ENCODE measurements around the gene NOL8. TPM values are rescaled to one million over a fixed set of nuclear protein-coding genes. Genes with fewer than 3 reads are reported as not detected.

The NOL8 gene
- 25.1 and 25.8 TPM in 2 replicates for polyA plus RNA-seq (2013)

- H4K91ac ChIP-seq (ENCODE audit: low read depth, low read length), result peak within 1 kb of the TSS; percentile 96
- peak within 1 kb of the TSS; percentile 81 for H4K12ac ChIP-seq (ENCODE audit: low read depth, low read length)
- no peaks in the 10 kb centered on the region for H3K27me3 ChIP-seq (ENCODE audit: insufficient read depth, low read length)
- peak within 1 kb of the TSS; percentile 95 for H3K9ac ChIP-seq (ENCODE audit: low read length)
- H2BK120ac ChIP-seq (ENCODE audit: insufficient read depth, low read length, poor library complexity), result peak within 1 kb of the TSS; percentile 97
- H3K4me1 ChIP-seq (ENCODE audit: control insufficient read depth in 1 of 2, insufficient read depth in 2 of 2, low read length in 2 of 2), result no peaks in the 10 kb centered on the region
- peak within 1 kb of the TSS; percentile 95 for H4K8ac ChIP-seq (ENCODE audit: low read depth, low read length)
- H3K23ac ChIP-seq (ENCODE audit: low read length), result no peak within 1 kb of the TSS
- no CpG with 5 or more reads among the region's 55 CpGs for WGBS (ENCODE audit: extremely low coverage, insufficient coverage, insufficient read length)
- no peak within 1 kb of the TSS for H2AK5ac ChIP-seq (ENCODE audit: low read length)
- peak within 1 kb of the TSS; percentile 85 for H3K4me2 ChIP-seq (ENCODE audit: low read length)
- H3K79me2 ChIP-seq (ENCODE audit: control insufficient read depth, insufficient read depth, low read length, poor library complexity), result peaks cover 2% of the 10 kb centered on the region
- H3K4ac ChIP-seq (ENCODE audit: low read depth, low read length), result peak within 1 kb of the TSS; percentile 87
- H3K18ac ChIP-seq (ENCODE audit: low read length), result peak within 1 kb of the TSS; percentile 82
- peak; percentile 81 to 88 for DNase-seq
- H3K4me3 ChIP-seq (ENCODE audit: low read depth, low read length), result peak within 1 kb of the TSS; percentile 83
- peaks cover 4% of the 10 kb centered on the region for H3K79me1 ChIP-seq (ENCODE audit: low read length)
- peaks cover 1 to 2% of the 10 kb centered on the region in 2 experiments for H3K36me3 ChIP-seq (ENCODE audit: control insufficient read depth in 1 of 2, insufficient read depth in 2 of 2, low read length in 2 of 2)
- peak within 1 kb of the TSS; percentile 94 for H2AFZ ChIP-seq (ENCODE audit: insufficient read depth, low read length, poor library complexity)
- peak within 1 kb of the TSS; percentile 92 for H3K14ac ChIP-seq (ENCODE audit: low read length)
- no peaks in the 10 kb centered on the region for H3K9me3 ChIP-seq (ENCODE audit: insufficient read depth, low read depth, low read length)
- H3K27ac ChIP-seq (ENCODE audit: low read depth, low read length), result peak within 1 kb of the TSS; percentile 85
- H2BK12ac ChIP-seq (ENCODE audit: low read length), result peak within 1 kb of the TSS; percentile 84
- H2BK5ac ChIP-seq (ENCODE audit: low read depth, low read length, poor library complexity), result peak within 1 kb of the TSS; percentile 95
These were observed at the start of gene NOL8, which contains the start of gene CENPP for GRCh38 chr9:92325269-92325990. NOL8 (minus strand) TSS chr9:92325350; CDS start chr9:92324161, 1,189 bp downstream. CENPP (plus strand) TSS chr9:92325953.

- no peak overlapping the region for H3K27ac ChIP-seq (ENCODE audit: low read depth, low read length)
- H3K9ac ChIP-seq (ENCODE audit: low read length), result no peak overlapping the region
- no peaks in the 10 kb centered on the region for H3K9me3 ChIP-seq (ENCODE audit: insufficient read depth, low read depth, low read length)
- no peak overlapping the region for H2AK5ac ChIP-seq (ENCODE audit: low read length)
- no peak overlapping the region for H4K12ac ChIP-seq (ENCODE audit: low read depth, low read length)
- no peak overlapping the region for H2BK120ac ChIP-seq (ENCODE audit: insufficient read depth, low read length, poor library complexity)
- H3K4me1 ChIP-seq (ENCODE audit: control insufficient read depth in 1 of 2, insufficient read depth in 2 of 2, low read length in 2 of 2), result peaks cover 4% of the 10 kb centered on the region in 2 experiments
- H3K23ac ChIP-seq (ENCODE audit: low read length), result no peak overlapping the region
- H3K14ac ChIP-seq (ENCODE audit: low read length), result no peak overlapping the region
- no peaks in the 10 kb centered on the region for H3K79me2 ChIP-seq (ENCODE audit: control insufficient read depth, insufficient read depth, low read length, poor library complexity)
- no peaks in the 10 kb centered on the region for H3K79me1 ChIP-seq (ENCODE audit: low read length)
- no CpG with 5 or more reads among the region's 2 CpGs for WGBS (ENCODE audit: extremely low coverage, insufficient coverage, insufficient read length)
- no peak overlapping the region for H2BK12ac ChIP-seq (ENCODE audit: low read length)
- no peak overlapping the region for H3K4ac ChIP-seq (ENCODE audit: low read depth, low read length)
- H3K4me3 ChIP-seq (ENCODE audit: low read depth, low read length), result no peak overlapping the region
- no peak overlapping the region for H3K18ac ChIP-seq (ENCODE audit: low read length)
- H4K8ac ChIP-seq (ENCODE audit: low read depth, low read length), result no peak overlapping the region
- H3K27me3 ChIP-seq (ENCODE audit: insufficient read depth, low read length), result no peaks in the 10 kb centered on the region
- H2AFZ ChIP-seq (ENCODE audit: insufficient read depth, low read length, poor library complexity), result no peak overlapping the region
- H3K36me3 ChIP-seq (ENCODE audit: control insufficient read depth in 1 of 2, insufficient read depth in 2 of 2, low read length in 2 of 2), result no peaks in the 10 kb centered on the region
- DNase-seq, result no peak
- no peak overlapping the region for H4K91ac ChIP-seq (ENCODE audit: low read depth, low read length)
- H2BK5ac ChIP-seq (ENCODE audit: low read depth, low read length, poor library complexity), result no peak overlapping the region
- no peak overlapping the region for H3K4me2 ChIP-seq (ENCODE audit: low read length)
These were observed 48.0 kb upstream of the NOL8 start for GRCh38 chr9:92373167-92373566.

DNA sequence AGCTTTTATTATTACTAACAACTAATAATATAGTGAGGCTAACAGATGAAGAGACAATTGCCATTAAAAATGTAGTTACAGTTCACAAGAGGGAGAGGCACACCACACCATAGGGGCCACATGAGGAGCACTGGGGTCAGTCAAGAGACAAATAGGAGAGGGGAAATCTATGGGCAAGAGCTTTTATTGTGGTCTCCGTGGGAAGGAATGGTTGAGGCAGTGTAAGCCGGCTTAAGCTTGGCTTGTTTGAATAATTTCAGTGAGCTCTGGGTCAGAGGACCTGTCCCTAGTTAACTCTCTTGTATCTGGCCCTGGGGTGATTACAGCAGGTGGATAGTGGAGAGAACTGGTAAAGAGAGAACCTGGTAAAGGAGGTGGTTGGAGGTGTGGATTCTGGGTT, 43.9 kb upstream of the NOL8 start:
- Histone ChIP-seq H3K27me3 (ENCODE audit: insufficient read depth, low read length) (no peaks in the 10 kb centered on the region), H3K4me1 (ENCODE audit: control insufficient read depth in 1 of 2, insufficient read depth in 2 of 2, low read length in 2 of 2) (no peaks in the 10 kb centered on the region), H2BK120ac (ENCODE audit: insufficient read depth, low read length, poor library complexity) (no peak overlapping the region), H3K4me3 (ENCODE audit: low read depth, low read length) (no peak overlapping the region), H2BK5ac (ENCODE audit: low read depth, low read length, poor library complexity) (no peak overlapping the region), H3K79me2 (ENCODE audit: control insufficient read depth, insufficient read depth, low read length, poor library complexity) (no peaks in the 10 kb centered on the region), H4K91ac (ENCODE audit: low read depth, low read length) (no peak overlapping the region), H3K14ac (ENCODE audit: low read length) (no peak overlapping the region), H4K12ac (ENCODE audit: low read depth, low read length) (no peak overlapping the region), H4K8ac (ENCODE audit: low read depth, low read length) (no peak overlapping the region), H3K9me3 (ENCODE audit: insufficient read depth, low read depth, low read length) (no peaks in the 10 kb centered on the region), H2AK5ac (ENCODE audit: low read length) (no peak overlapping the region), H2AFZ (ENCODE audit: insufficient read depth, low read length, poor library complexity) (no peak overlapping the region), H3K4ac (ENCODE audit: low read depth, low read length) (no peak overlapping the region), H3K18ac (ENCODE audit: low read length) (no peak overlapping the region), H3K9ac (ENCODE audit: low read length) (no peak overlapping the region), H3K36me3 (ENCODE audit: control insufficient read depth in 1 of 2, insufficient read depth in 2 of 2, low read length in 2 of 2) (no peaks in the 10 kb centered on the region), H3K23ac (ENCODE audit: low read length) (no peak overlapping the region), H3K27ac (ENCODE audit: low read depth, low read length) (no peak overlapping the region), H2BK12ac (ENCODE audit: low read length) (no peak overlapping the region), H3K4me2 (ENCODE audit: low read length) (no peak overlapping the region), H3K79me1 (ENCODE audit: low read length) (no peaks in the 10 kb centered on the region)
- no peak for DNase-seq
- no CpG with 5 or more reads among the region's 2 CpGs for WGBS (ENCODE audit: extremely low coverage, insufficient coverage, insufficient read length)

- Histone ChIP-seq H3K4me1 (ENCODE audit: control insufficient read depth in 1 of 2, insufficient read depth in 2 of 2, low read length in 2 of 2) (peaks cover 0 to 3% of the 10 kb centered on the region in 2 experiments), H2BK120ac (ENCODE audit: insufficient read depth, low read length, poor library complexity) (no peak overlapping the region), H2AFZ (ENCODE audit: insufficient read depth, low read length, poor library complexity) (no peak overlapping the region), H2BK12ac (ENCODE audit: low read length) (no peak overlapping the region), H4K91ac (ENCODE audit: low read depth, low read length) (no peak overlapping the region), H3K18ac (ENCODE audit: low read length) (no peak overlapping the region), H3K4me2 (ENCODE audit: low read length) (no peak overlapping the region), H2BK5ac (ENCODE audit: low read depth, low read length, poor library complexity) (no peak overlapping the region), H3K36me3 (ENCODE audit: control insufficient read depth in 1 of 2, insufficient read depth in 2 of 2, low read length in 2 of 2) (no peaks in the 10 kb centered on the region), H4K12ac (ENCODE audit: low read depth, low read length) (no peak overlapping the region), H3K27ac (ENCODE audit: low read depth, low read length) (no peak overlapping the region), H3K23ac (ENCODE audit: low read length) (no peak overlapping the region), H3K14ac (ENCODE audit: low read length) (no peak overlapping the region), H3K4me3 (ENCODE audit: low read depth, low read length) (no peak overlapping the region), H4K8ac (ENCODE audit: low read depth, low read length) (no peak overlapping the region), H2AK5ac (ENCODE audit: low read length) (no peak overlapping the region), H3K9ac (ENCODE audit: low read length) (no peak overlapping the region), H3K9me3 (ENCODE audit: insufficient read depth, low read depth, low read length) (no peaks in the 10 kb centered on the region), H3K27me3 (ENCODE audit: insufficient read depth, low read length) (no peaks in the 10 kb centered on the region), H3K79me2 (ENCODE audit: control insufficient read depth, insufficient read depth, low read length, poor library complexity) (no peaks in the 10 kb centered on the region), H3K79me1 (ENCODE audit: low read length) (no peaks in the 10 kb centered on the region), H3K4ac (ENCODE audit: low read depth, low read length) (no peak overlapping the region)
- no peak for DNase-seq
- WGBS (ENCODE audit: extremely low coverage, insufficient coverage, insufficient read length), result no CpG with 5 or more reads among the region's 3 CpGs
These were observed 34.9 kb upstream of the NOL8 start for GRCh38 chr9:92360083-92360482.
